ENCODE data around the gene SMIM22.

GRCh38 chr16:4753227-4753626 lies 41.9 kb upstream of the SMIM22 start:
- TF ChIP-seq CTCF (IDR thresholded peaks at IDR 0.05) (no peak), POLR2A (IDR thresholded peaks at IDR 0.05) (no peak)

All from Peyer's patch (tissue), 4 donors.